GM18951 (cell line): ENCODE data around the gene CAB39L.

ENCODE experiments used
- POLR2A ChIP-seq: IDR thresholded peaks from 4 replicates; pipeline ENCODE4 v1.6.1; 2011; ENCODE audit warnings: mild to moderate bottlenecking; ENCODE audit not compliant: insufficient read length, insufficient read depth; ENCODE audit errors: extremely low read depth
- in situ Hi-C: fragments of 300-500 bp; cut with MboI; formaldehyde crosslinking; loops from one replicate; pipeline ENCODE4 v1.12.0; 2022; ENCODE audit warnings: low sequenced_read_pairs, mixed read lengths, inconsistent platforms; ENCODE audit not compliant: unreplicated experiment

CAB39L gene

DNA sequence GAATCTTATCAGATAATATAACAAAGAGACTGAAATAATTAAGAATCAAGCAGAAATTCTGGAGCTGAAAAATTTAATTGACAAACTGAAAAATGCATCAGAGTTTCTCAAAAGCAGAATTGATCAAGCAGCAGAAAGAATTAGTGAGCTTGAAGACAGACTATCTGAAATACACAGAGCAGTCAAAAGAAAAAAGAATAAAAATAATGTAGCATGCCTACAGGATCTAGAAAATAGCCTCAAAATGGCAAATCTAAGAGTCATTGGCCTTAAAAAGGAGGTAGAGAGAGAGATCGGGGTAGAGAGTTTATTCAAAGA, 39.2 kb downstream of the CAB39L start:
- no peak for TF ChIP-seq POLR2A
- in situ Hi-C loops, result no loop called here

DNA sequence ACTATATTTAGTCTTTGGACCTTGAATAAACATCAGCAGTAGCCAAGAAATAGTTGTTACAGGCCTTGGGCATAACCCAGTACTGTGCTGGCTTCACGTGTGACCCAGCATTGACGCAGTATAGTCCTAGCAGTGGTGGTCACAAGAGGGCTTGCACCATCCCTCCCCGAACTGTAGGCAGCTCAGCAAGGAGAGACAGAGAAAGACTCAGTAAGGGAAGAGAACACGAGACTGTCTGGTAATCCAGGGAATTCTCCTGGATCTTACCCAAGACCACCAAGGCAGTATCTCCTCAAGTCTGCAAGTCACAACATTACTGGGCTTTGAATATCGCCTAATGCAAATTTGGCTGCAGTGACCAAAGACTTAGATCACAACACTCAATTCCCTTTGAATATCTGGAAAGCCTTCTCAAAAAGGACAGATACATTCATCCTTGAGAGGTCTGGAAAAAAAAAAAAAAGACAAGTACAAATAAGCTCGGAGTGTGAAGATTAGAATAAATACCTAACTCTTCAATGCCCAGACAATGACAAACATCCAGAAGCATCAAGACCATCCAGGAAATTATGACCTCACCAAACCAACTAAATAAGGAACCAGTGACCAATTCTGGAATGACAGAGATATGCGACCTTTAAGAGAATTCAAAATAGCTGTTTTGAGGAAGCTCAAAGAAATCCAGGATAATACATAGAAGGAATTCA, 39.7 kb downstream of the CAB39L start:
- no peak for TF ChIP-seq POLR2A
- in situ Hi-C loops, result no loop called here

DNA sequence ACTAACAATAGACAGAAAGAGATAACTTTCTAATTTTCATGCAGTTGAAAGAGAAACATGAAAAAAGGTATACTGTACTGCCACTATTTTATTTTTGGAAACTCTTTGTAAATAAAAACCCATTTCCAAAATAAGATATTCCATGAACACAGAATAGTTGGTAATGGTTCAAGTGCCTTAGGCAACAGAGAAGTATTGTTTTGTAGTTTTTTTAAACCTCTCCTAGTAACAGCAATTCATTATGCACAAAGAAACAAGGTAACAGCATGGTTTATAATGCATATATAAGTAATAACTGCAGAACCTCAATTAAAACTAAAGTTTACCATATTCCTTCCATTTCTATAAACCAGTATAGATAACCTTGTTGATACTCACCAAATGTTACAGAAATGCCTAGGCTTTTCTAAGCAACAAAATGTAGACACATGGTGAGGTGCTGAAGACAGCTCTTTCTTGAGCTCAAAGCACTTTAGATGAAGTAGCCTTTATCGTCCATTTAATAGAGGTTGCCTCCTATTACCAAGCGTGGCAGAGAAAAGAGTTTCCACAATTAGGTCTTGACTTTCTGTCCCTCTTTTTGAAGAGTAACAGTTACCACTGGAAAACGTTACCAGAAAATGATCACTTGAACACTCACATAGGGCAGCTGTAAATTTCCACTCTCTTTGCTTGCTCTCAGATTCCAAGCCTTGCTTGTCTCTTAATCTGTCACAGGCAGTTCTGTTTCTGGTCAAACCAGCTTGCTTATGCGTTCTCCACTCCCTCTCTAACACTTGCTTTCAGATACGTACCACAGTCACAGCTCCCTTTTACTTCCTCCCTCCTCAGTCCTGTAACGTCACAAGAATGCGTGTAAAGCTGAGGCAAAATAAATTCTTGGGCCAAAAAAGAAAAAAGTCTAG, 42.9 kb downstream of the CAB39L start:
- TF ChIP-seq POLR2A, result no peak
- in situ Hi-C loops, result no loop called here

DNA sequence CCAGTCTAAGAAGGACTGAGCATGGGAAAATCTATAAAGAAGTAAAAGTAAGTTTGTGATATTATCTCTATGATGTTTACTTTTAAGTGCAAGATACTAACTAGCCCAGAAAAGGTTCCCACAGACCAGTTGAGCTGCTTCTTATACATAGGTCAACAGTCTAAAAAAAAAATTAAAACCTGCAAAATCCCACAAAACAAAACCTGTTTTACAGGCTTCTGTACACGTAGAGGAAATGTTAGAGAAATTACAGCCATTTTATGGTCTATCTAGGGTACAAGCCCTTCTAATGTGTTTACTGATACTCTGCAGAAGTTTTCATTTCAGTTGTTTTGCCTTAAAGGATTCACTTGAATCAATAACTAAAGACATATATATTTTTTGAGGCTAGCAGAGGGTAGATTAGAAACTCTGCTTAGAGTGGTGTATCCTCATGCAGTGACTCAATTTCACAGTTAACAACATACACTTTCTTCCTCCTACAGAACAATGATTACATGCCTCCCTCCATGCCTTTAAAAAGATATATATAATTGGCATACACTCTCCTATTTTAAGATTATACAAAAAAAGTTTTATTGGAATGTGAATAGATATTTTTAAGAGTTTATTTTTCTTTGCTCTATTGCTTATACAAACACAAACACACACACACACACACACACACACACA, 43.9 kb downstream of the CAB39L start:
- in situ Hi-C loops, result no loop called here
- no peak for TF ChIP-seq POLR2A

DNA sequence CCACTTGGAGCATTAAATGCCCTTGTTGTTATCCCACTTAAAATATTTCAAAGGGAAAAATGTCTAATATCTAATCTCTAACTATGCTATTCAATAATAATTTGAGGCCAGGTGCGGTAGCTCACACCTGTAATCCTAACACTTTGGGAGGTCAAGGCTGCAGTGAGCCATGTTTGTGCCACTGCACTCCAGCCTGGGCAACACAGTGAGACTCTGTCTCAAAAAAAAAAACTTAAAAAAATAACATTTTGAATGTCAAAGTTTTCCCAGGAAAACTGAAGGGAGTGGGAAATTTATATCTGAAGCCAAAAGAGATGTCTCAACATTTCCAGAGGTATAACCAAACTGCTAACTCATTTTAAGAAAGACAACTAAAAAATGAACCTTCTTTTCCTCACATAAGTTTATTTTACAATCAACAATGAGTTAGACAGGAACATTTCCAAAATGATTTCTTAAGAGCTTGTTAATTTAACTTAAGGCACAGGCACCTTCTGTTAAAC, 47.9 kb downstream of the CAB39L start:
- TF ChIP-seq POLR2A, result no peak
- in situ Hi-C loops, result no loop called here

DNA sequence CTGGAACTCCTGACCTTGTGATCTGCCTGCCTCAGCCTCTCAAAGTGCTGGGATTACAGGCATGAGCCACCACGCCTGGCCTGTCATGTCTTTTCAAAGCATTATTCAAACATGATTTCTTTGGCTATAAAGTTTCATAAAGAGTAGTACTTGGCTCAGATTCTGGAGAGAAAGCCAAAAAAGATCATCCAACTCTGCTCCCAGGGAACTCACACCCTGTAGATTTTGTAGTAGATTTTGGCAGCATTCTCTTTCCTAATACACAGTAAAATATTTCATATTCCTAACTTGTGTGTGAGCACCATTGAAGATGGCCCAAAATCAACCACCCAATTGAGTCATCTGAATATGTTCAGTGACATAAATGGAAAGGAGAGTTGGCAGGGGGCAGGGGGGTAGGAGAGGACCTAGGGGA, 48.4 kb downstream of the CAB39L start:
- TF ChIP-seq POLR2A, result no peak
- in situ Hi-C loops, result no loop called here

DNA sequence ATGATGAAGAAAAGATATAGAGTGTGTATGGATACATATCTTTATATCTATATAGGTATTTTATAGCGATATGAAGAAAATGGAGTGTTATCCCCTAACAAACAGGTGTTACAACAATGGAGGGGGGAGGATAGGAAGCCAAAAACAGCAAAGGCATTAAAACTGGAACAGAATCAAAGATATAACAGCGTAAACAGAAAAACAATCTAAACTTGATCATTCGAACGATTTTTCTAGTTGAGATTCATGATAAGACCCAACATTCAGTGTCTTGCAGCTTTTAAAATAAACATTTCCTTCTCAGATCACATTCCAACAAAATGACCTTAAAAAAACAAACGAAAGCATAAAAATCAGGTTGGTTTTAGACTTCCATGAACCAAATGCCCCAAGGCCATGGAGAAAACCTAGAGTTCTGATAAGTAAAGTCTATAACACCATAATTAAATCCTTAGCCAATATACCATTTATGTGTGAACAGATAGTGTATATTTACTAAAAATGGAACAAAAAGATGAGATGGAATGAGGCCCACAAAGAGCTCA, 55.7 kb downstream of the CAB39L start:
- in situ Hi-C loops, result no loop called here
- TF ChIP-seq POLR2A, result no peak

DNA sequence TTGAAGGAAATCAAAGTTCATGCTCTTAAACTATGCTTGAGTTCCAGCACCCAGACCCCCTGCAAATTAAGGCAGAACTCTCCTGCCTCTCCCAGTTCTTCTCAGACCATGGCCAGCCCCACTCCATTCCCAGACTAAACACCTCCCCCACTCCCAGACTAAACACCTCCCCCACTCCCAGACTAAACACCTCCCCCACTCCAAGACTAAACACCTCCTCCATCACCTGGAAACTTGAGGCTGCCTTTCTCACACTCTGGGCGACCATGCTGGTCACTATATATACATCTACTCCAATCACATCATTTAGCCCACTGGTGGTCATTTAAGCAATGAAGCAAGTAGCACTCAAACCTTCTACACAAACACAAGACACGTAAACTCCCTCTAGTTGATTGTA, 57.2 kb downstream of the CAB39L start:
- no peak for TF ChIP-seq POLR2A
- in situ Hi-C loops, result no loop called here

DNA sequence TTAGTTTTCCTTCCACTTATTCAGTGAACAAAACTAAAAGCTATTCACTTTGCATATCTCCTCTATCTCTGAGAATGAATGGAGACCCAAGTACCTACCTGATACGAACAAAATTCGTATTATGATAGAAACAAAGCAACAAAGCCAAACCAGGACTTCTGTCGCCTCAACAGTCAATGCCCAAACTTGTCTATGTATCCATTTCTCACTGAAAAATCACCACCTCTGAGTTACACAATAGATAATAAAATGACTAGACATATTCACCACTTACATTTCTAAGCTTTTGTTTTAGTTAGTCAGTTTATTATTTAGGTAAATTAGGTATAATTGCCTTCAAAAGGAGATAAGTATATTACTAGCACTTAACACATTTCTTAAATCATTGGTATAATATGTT, 67.7 kb downstream of the CAB39L start:
- TF ChIP-seq POLR2A, result no peak

DNA sequence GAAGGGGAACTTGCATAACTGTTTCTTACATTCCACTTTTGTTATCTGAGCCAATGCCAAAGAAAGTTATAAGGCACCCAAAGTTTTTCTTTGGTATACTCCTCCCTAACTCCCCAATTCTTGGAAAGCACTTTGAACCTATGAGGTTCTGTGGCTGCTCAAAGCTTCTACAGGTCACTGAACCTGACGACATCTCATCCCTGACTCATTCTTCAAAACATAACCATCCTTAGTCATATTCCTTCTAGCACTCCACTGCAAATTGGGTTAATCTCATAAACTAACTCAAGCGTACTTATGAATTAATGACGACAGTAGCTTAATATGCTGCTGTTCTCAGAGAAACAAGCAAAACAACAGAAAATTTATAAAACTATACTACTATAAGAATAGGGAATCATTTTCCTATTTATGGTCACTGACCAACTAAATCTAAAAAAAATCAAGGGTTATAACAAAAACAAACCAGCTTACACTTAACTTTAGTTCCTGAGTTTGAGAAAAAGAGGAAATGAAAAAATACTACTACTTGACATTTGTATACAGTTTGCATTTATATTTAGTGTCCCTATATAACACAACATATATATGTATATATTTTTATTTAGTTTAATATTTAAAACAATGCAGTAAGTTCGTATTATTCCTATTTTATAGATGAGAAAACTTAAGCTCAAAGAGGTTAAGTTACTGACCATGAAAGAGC, 69.1 kb downstream of the CAB39L start:
- TF ChIP-seq POLR2A, result no peak
- in situ Hi-C loops, result no loop called here

More for the DNA sequence above, 67.7 kb downstream of the CAB39L start:
- in situ Hi-C loops, result no loop called here

DNA sequence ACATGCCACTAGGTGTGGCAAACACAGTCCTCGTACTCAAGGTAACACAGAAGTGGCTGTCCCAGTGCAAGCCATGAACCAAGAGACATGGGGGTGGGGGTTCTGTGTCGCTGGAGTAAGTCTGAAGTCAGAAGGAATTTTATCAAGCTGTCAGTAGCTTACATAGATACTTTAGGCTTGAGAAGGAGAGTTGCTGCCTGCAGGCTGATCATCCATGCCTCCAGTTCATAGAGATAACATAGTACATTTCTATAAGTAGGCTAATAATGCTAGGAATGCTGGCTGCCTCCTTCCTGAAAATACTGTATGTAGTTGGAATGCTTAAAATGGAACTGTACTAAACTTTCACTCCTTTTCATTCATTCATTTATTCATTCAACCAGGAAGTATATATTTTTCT, 70.1 kb downstream of the CAB39L start:
- in situ Hi-C loops, result no loop called here
- TF ChIP-seq POLR2A, result no peak

DNA sequence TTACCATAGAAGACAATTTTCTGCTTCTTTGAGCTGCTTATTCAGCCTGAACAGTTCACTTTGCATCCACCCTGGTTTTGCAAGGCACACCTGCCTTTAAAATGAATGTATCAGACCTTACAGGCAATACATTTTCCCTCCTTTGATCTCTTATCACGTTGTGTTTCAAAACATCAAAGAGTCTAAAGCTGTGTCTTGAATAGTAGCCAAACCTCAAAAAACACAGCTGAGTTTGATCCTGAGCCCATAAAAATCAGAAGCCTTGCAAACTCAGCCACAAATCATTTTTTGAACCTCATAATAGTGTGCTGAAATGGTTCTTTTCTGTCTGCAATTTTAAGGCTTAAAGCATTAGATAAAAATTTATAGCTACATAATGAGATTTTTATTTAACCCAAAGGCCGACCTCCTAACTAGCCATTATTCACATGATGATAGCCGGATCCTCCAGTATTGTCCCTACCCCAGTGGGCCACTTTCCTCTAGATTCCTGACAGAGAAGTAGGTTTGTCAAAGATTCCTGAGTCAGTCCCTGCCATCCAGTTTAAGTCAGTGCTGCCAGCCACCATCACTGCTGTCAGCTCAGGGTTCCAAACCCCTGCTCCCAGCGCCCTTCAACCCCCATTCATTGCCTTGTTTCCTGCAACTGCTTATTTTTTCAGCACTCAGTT, 71.8 kb downstream of the CAB39L start:
- no peak for TF ChIP-seq POLR2A
- in situ Hi-C loops, result no loop called here
